Muscle layer of duodenum (tissue), 2 donors: ENCODE results near the gene SLC35E2B.
A peak's percentile ranks its signal among the peaks of the same experiment; 100 is the strongest.
"Not testable (repeated sequence)": the region's sequence is repeated elsewhere in the genome, so short reads cannot be mapped to it uniquely, and the experiment has no call there.

Experiments
- H3K27ac ChIP-seq: one replicate; pipeline ENCODE4 v1.7.0; 2013; ENCODE audit warnings: mild to moderate bottlenecking, low read length
- H3K27me3 ChIP-seq: one replicate; pipeline ENCODE4 v1.7.0; 2013; ENCODE audit warnings: low read depth, mild to moderate bottlenecking, control low read depth, low read length
- H3K36me3 ChIP-seq, 2 donors: one replicate each; pipeline ENCODE4 v1.7.0; 2013; ENCODE audit warnings: low read length in 2 of 2, control low read depth in 1 of 2, mild to moderate bottlenecking in 1 of 2; ENCODE audit not compliant: insufficient read depth in 2 of 2, control insufficient read depth in 1 of 2
- H3K4me1 ChIP-seq, 2 donors: one replicate each; pipeline ENCODE4 v1.7.0; 2013; ENCODE audit warnings: low read length in 2 of 2, mild to moderate bottlenecking in 2 of 2, control low read depth in 1 of 2, moderate library complexity in 1 of 2; ENCODE audit not compliant: insufficient read depth in 2 of 2, control insufficient read depth in 1 of 2
- H3K4me3 ChIP-seq, 2 donors: one replicate each; pipeline ENCODE4 v1.7.0; 2013; ENCODE audit warnings: low read length in 2 of 2, low read depth in 1 of 2, mild to moderate bottlenecking in 1 of 2
- H3K9me3 ChIP-seq, 2 donors: one replicate each; pipeline ENCODE4 v1.7.0; 2013; ENCODE audit warnings: low read length in 2 of 2, control low read depth in 1 of 2, mild to moderate bottlenecking in 1 of 2; ENCODE audit not compliant: control insufficient read depth in 1 of 2
- donor health status: healthy.

SLC35E2B gene

DNA sequence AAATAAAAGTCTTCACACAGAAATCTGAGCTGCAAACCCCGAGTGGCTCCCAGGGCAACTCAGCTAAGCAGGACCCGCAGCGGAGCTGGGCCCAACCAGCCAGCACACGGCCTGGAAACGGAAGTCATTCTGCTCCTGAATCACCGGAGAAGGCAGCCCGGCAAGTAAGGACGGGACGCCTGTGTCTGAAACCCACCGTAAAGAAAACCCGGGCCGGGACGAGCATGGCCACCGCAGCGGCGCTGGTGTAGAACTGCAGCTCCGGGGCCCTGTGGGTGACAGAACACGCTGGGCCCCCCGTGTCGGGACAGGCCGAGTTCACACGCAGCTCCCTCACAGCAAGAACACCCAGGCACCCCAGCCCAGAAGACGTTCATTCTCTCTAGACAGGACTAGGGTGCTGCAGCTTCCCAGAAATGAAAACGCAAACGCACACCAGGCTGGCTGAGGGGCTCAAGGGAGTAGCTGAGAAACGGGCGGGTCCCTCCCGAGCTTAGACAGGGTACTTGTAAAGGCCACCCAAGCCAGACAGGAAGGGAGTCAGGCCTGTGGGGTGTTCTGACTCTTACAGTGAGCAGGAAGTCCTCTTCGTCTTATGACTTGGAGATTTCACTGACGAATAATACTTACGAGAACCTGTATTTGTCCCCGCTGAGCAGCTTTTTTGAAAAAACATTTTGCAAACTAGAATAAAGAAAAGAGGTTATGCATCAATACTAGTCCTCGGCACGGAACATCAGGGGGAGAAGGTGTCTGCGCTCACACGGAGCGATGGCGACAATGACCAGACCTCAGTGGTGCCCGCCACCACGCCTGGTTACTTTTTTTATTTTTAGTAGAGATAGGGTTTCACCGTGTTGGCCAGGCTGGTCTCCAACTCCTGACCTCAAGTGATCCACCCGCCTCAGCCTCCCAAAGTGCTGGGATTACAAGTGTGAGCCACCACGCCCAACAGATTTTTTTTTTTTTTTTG lies 22.8 kb downstream of the SLC35E2B start:
- H3K4me3 ChIP-seq: no peak overlapping the region
- H3K36me3 ChIP-seq: peaks cover 24 to 55% of the 10 kb centered on the region in 2 donors

DNA sequence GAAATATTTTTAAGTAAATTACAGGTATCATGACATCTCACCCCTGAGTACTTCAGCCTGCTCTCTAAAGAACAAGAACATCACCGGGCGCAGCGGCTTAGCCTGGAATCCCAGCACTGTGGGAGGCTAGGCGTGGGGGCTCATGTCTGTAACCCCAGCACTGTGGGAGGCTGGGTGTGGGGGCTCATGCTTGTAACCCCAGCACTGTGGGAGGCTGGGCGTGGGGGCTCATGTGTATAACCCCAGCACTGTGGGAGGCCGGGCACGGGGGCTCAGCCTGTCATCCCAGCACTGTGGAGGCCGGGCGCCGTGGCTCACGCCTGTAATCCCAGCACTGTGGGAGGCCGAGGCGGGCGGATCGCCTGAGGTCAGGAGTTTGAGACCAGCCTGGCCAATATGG lies 26.1 kb downstream of the SLC35E2B start:
- H3K36me3 ChIP-seq: peaks cover 19 to 42% of the 10 kb centered on the region in 2 donors
- H3K27me3 ChIP-seq: no peaks in the 10 kb centered on the region
- no peaks in the 10 kb centered on the region for H3K4me1 ChIP-seq
- H3K9me3 ChIP-seq: no peaks in the 10 kb centered on the region
- no peak overlapping the region for H3K4me3 ChIP-seq
- no peak overlapping the region for H3K27ac ChIP-seq

More for the DNA sequence above, 22.8 kb downstream of the SLC35E2B start:
- no peak overlapping the region for H3K27ac ChIP-seq
- H3K27me3 ChIP-seq: no peaks in the 10 kb centered on the region
- no peaks in the 10 kb centered on the region for H3K4me1 ChIP-seq
- no peaks in the 10 kb centered on the region for H3K9me3 ChIP-seq

DNA sequence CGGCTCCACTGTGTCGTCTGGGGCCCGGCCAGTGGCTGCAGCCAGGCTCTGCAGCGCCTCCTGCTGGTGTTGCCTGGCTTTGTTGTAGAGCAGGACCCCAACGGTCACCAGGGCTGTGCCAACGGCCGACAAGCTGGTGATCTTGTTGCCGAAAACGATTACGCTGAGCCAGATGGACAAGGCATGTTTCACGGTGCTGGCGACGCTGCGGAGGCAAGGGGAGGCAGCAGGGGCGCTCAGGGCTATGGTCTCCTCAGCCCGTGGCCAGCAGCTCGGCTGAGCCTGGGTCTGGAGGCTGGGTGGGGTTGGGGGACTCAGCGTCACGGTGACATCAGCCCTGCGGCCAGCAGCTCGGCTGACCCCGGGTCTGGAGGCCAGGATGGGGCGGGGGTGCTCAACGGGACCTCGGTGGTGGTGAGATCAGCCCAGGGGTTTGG lies 26.8 kb downstream of the SLC35E2B start:
- H3K4me1 ChIP-seq: no peaks in the 10 kb centered on the region
- H3K27me3 ChIP-seq: no peaks in the 10 kb centered on the region
- no peak overlapping the region for H3K4me3 ChIP-seq
- H3K36me3 ChIP-seq: peaks cover 16 to 35% of the 10 kb centered on the region in 2 donors
- H3K27ac ChIP-seq: no peak overlapping the region
- H3K9me3 ChIP-seq: no peaks in the 10 kb centered on the region

DNA sequence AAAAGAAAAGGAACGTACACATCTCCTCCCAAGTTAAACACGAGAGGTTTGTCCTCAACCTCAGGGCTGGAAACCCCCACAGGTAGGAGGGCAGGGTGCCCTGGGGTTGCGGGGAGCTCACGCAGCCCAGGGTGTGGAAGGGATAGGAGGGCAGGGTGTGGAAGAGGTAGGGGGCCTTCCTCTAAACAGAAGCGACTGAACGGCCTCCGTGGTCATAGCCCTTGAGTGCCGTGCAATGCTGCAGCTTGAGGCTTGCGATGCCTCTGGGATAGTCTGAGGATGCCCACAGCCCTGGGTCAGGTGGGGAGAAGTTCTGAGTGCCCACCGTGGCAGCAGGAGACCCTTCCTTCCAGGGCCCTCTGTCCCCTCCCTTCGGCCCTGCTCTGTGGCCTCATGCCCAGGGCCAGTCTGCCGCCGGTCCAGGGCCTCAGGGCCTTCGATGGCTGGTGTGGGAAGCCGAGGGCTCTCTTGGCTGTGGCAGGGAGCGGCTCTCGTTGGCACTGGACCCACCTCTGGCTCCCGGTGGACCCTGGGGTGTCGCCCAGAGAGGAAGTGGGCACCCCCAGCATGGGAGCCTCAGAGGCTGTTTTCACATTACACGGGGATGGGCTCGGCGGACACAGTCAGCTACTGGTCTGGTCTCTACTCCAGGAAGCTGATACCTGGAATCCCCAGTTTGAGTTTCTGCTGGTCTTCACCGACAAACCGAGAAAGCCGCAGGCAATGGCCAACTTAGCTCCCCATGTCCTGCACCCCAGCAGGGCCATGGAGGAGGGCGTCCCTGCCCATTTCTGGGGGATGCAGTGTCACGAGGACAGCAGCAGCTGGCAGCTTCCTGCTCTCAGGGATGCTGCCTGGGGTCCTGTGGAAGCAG lies 27.4 kb downstream of the SLC35E2B start:
- Histone ChIP-seq H3K9me3 (no peaks in the 10 kb centered on the region), H3K27me3 (no peaks in the 10 kb centered on the region), H3K27ac (no peak overlapping the region), H3K4me3 (no peak overlapping the region), H3K4me1 (no peaks in the 10 kb centered on the region), H3K36me3 (peaks cover 16 to 32% of the 10 kb centered on the region in 2 donors)

DNA sequence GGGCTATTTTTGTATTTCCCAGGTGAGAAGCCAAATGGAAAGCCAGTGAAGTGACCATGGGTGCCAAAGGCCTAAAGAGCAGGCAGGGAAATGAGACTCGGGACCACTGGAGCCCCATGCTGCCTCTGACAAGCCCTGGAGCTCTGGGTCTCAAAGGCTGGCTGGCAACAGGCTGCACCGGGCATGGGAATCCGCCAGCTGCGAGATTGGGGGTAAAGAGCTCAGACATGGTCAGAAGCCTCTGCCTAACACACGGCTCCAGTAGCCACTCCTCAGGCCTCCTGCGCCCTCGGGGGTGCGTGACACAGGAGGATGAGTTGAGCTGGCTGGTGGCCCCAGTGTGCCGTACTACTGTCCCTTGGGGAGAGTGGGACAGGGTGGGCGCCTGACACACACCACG lies 28.3 kb downstream of the SLC35E2B start:
- H3K9me3 ChIP-seq, H3K4me1 ChIP-seq, H3K4me3 ChIP-seq, H3K27ac ChIP-seq, H3K27me3 ChIP-seq: not testable (repeated sequence)
- H3K36me3 ChIP-seq: peaks cover 12 to 25% of the 10 kb centered on the region in 2 donors

DNA sequence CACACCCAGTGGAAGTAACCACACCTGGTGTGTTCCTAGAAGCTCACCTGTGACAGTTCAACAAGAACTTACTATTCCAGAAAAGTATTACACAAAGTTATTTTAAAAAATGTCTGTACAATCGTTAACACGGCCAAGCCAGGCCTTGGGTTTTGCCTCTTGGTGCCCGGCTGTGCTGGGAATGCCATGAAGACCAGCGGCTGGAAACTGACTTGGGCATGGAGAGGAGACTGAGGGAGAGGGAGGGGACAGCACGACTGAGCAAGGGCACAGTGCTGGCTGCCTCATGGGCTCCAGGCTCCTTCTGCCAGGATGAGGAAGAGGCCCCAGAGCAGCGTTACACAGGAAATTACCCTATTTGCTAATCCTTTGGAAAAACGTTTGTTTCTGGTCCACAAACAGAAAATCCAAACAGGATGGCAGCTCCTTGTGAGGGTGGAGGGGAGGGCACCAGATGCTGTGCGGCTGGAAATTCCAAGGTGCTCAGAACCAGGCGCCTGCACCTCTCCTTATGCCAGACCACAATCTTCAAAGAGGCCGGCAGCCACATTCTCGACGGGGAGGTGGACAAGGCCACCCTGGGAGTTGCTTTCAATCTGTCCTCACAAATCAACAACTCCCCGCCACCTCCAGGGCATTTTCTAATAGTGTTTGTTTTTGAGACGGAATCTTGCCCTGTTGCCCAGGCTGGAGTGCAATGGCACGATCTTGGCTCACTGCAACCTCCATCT lies 29.6 kb downstream of the SLC35E2B start:
- not testable (repeated sequence) for H3K9me3 ChIP-seq, H3K27me3 ChIP-seq, H3K4me3 ChIP-seq, H3K4me1 ChIP-seq, H3K27ac ChIP-seq
- peaks cover 12 to 18% of the 10 kb centered on the region in 2 donors for H3K36me3 ChIP-seq

DNA sequence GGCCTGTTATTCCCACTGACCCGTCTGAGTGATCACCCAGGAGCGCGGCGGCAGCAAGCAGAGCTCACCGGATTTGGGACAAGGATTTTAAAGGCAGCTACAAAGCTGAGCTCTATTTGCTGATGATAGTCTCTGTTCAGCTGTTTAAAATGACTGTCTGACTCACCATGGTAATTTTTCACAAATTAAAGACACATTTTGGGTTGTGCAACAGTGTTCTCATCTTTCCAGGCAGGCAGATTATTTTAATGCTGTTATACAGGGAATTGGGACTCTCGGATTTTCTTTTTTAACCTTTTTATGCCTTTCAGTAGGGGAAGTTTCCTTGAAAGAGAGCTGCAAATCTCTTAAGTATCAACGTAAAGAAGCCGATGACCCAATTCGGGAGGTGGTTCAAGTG lies 30.2 kb downstream of the SLC35E2B start:
- H3K36me3 ChIP-seq: peaks cover 12 to 18% of the 10 kb centered on the region in 2 donors
- H3K27ac ChIP-seq: not testable (repeated sequence)

DNA sequence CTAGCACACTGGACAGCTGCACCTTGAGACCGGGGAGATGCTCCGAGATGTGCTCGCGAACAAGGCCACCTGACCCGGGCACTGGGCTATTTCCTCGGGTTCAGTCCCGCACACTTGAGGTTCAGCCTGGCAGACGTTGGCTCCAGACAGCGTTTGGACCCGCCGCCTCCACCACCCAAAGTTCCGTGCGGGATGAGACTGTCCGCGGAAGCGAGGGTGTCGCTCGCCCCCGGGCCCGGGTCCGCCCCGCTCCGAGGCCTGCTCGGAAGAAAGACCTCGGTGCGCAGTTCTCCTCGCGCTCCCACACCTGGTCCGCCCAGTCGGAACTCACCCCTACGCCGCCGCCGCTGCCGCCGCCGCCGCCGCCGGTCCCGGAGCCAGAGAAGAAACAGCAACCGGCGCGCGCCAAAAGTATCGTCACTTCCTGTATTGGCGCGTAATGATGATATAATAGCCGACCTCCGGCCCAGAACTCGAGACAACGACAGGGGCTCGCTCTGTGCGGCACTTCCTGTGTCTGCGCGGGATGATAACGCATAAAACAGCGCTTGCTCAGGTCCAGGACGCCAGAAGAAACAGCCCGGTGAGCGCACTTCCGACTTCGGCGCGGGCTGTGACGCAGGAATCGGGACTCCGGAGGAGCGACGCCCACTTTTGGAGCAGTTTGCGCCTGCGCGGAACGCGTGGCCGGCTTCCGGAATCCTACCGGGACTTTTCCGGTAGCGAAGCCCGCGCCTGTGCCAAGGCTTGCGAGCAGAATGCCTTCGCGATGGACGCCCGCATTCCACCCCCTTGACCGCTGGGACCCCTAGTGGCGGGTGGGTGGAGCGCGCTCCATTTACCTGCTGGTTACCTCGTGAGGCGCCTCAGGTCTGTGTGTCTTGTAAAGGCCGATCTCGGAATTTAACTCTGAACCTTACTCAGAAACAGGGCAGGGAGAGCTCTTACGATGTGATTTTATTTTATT lies 33.7 kb downstream of the SLC35E2B start, which contains the start of gene CDK11B:
CDK11B (minus strand) TSS at position 422 of the 967 bp plus-strand sequence. CDS start 1,519 bp downstream, outside the sequence.
- not testable (repeated sequence) for H3K27me3 ChIP-seq, H3K4me1 ChIP-seq, H3K9me3 ChIP-seq
- Histone ChIP-seq H3K36me3 (peaks cover 8 to 25% of the 10 kb centered on the region in 2 donors), H3K4me3 (peak within 1 kb of the TSS; percentile 46 to 65), H3K27ac (peak within 1 kb of the TSS; percentile 93)

More for the DNA sequence above, 30.2 kb downstream of the SLC35E2B start:
- H3K4me1 ChIP-seq, H3K27me3 ChIP-seq, H3K4me3 ChIP-seq, H3K9me3 ChIP-seq: not testable (repeated sequence)

DNA sequence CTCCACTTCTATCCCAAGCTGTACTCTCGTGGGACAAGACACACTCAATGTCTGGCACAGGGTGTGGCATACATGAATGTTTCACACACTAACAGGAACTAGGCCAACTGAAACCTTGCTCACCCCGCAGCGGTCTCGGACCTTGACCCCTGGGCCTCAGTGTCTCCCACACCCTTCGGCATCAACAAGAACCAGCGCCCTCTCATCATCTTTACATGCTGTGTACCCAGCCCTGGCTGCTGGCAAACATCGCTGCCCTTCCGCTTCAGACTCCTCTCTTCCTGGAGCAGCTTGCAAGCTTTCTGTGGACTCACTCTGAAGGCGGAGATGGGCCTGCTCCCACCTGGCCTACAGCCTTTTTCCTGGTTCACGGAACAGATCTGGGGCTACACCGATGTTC lies 44.3 kb downstream of the SLC35E2B start:
- peaks cover 12 to 51% of the 10 kb centered on the region in 2 donors for H3K36me3 ChIP-seq
- H3K27ac ChIP-seq, H3K27me3 ChIP-seq: not testable (repeated sequence)

More for the DNA sequence above, 44.3 kb downstream of the SLC35E2B start:
- not testable (repeated sequence) for H3K4me1 ChIP-seq, H3K9me3 ChIP-seq, H3K4me3 ChIP-seq
